HK-2 (cell line): ENCODE measurements around the gene SORCS1.

ENCODE experiments used
- DNase-seq: peaks from one replicate; pipeline ENCODE4 v3.0.0-alpha.2; 2018; ENCODE audit not compliant: unreplicated experiment

The SORCS1 gene

GRCh38 chr10:106992055-106992454 is 172.5 kb downstream of the SORCS1 start:
- no peak for DNase-seq

GRCh38 chr10:106991091-106991490 is 173.4 kb downstream of the SORCS1 start:
- DNase-seq = no peak

DNA sequence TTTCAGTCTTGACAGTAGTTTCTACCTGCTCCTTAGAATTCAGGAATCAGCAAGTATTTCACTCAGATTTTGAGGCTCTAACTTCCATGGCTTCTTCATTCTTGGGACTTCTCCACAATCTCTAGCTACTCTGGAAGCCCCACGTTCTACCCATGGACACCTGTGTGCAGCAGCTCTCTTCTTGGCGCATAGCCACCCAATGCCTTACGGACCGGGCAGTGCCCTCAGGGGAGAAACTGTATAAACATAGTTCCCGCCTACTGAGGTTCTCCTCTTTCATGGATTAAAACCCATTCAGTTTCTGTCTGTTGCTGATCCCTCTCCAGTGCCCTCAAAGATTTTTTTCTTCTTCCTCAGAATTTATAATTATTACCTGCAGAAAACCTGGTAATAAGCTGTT is 177.1 kb downstream of the SORCS1 start:
- no peak for DNase-seq

DNA sequence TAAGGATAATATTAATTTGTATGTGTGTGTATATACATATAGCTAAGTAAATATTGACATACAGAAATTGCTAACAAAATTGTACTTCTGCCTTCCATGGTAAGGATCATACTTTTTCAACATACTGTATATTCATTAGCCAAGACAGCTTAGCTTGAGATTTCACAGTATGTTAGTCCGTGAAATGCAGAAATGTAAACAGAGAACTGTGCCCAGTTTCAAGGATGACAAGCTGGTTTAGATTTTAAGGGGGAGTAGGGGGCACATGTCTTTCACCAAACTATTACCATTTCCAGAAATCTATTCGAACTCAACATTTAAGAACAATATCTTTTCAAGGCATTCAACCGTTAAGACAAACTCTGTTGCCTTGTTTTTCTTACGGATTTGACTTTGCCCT is 182.2 kb downstream of the SORCS1 start:
- no peak for DNase-seq

GRCh38 chr10:106981452-106982075 is 182.9 kb downstream of the SORCS1 start:
- no peak for DNase-seq

GRCh38 chr10:106980495-106981451 is 183.7 kb downstream of the SORCS1 start:
- DNase-seq = no peak

DNA sequence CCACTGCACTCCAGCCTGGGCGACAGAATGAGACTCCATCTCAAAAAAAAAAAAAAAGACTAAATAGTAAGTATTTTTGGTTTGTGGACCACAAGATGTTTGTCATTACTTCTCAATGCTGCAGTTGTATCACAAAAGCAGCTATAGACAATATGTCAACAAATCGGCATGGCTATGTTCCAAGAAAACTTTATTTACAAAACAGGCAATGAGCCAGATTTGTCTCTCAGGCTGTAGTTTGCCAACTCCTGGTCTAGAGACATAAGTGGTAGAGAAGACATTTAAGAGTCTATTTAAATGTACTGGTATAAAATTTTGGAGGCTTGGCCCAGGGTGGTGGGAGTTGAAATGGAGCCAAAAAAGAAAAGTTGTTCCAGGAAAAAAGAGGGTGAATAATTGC is 185.8 kb downstream of the SORCS1 start:
- DNase-seq = no peak

DNA sequence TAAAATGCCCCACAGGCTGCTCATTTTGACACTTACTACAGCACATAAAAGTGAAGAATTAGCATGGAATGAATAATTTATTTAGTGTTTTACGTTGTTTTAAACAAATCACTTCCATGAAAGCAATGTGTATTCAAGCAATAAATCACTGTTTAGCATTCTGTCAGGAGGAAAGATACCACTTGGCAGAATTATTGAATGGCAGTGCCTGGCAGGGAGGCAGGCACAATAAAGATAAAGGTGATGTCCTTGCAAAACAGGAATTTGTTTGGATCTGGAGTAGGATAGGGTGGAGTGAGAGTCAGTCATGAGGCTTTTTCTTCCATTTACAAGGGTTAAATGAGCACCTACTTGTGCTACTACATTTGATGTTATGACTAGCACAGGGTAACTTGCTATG is 190.8 kb downstream of the SORCS1 start:
- no peak for DNase-seq

DNA sequence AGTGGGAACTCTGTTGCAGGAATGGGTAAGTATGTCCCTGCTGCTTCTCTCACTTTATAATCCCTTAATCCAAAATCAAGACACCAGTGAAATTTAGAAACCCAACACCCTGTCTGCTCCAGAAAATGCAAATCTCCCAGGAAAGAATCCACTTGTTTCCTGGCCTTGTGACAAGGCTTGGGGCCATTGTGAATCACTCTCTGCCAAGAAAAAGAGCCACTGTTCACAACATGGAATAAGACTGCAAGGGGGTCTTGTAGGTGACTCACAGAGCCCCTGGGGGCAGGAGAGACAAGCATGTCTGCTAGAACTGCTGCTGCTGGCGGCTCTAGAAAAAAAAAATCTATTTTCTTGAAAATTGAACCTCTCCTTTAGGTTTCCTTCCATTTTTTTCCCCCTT is 191.2 kb downstream of the SORCS1 start:
- no peak for DNase-seq

- DNase-seq = no peak
Observed at GRCh38 chr10:106972381-106972780, 192.1 kb downstream of the SORCS1 start.

GRCh38 chr10:106971411-106971831 is 193.1 kb downstream of the SORCS1 start:
- no peak for DNase-seq

DNA sequence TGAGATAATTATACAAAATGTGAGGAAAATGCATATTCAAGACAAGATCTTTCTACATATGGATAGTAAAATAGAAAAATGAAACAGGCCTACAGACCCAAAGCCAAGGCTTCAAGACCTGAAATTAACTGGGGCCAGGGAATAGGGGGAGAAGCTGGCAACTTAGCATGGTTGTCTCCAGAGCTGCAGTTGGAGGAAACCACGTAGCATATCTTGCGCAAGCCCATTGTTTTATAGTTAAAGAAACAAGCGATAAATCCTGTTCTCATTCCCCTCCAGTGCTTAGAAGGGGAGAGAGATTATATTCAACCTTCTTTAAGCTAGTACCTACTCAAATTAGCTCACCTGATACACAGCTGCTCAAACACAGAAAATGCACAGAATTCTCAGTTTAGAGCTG is 197.1 kb downstream of the SORCS1 start:
- DNase-seq = no peak

DNA sequence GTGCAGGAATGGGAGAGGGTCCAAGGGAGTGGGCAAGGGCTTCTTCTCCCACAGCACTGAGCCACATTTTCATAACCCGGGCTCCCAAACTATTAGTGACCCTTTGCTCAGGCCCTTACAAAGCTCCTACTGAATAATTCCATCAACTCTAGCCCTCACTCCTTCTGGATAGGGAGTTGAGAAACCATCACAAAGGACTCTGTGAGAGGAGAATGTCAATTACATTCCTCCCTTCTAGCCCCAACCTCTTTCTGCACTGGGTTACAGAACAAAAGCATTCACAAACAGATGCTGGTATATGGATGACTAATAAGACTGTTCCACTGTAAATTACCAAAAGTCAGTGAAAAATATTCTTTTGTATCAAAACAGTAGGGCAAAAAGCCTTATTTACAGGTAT is 203.7 kb downstream of the SORCS1 start:
- DNase-seq = no peak

- DNase-seq = no peak
Observed at GRCh38 chr10:106959521-106959920, 205.0 kb downstream of the SORCS1 start.

DNA sequence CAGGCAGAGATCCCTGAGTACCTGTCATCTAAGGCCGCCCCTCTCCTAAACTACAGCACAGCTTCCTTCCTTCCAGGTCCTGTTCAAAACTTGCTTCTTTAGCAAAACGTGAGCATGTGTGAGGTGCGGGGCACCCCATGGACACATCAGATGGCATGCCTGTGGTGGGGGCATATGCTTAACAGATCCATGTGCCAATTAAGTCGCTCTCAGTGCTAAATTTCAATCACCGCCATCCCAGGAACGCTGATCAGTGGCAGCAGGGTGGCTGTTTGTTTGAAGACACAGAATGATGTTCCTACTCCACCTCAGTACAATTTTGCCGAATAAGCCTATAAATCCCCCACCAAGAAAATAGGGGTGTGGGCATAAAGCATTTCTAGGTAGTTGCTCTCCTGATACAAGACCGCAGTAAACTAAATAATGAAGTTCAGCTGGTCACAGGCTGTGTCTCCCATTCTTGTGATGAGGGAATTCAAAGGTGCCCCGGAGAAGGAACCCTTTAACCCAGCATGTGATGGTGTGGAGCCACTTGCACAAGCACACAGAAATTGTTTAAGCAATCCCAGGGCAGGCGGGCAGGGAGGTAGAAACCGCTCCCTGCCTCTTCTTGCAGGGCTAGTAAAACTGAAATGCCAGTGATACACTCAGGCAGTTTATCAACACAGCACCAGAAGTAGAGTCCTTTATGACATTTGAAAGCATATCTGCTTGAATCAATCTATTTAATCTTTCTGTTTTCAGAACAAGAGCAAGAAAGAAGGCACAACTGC is 205.7 kb downstream of the SORCS1 start:
- DNase-seq = no peak

DNA sequence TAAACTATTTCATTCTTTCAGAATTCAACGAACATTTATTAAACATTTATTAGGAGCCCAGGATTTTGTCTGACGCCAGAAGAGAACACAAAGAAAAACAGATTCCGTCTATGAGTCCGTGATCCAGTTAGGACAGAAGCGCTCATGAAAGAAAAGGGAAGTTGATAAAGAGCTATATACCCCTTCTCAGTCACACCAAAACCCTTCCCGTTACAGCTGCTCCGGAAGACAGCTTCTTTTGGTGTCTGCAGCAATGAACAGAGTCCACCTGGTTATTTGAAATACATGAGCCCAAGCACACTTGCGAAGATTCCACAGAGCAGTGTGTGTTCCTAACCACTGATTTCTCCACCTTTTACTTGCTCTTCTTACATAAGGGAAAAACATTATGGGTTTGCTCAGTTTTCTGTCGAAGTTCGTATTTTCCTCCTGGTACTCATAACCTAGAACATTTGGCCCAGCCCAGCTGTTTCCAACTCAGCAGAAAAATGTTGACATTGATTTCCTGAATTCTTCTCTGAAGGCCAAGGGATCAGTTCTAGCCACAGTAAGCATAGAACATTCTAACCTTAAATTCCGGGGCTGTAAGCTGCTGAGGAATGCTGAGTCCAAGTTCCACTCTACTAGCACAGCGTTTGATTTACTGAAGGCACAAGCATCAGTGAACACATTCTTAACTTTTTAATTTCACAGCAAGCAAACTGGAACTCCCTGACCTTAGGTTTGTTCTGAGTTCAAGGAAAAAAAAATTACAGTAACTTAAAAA is 206.5 kb downstream of the SORCS1 start:
- DNase-seq = no peak

DNA sequence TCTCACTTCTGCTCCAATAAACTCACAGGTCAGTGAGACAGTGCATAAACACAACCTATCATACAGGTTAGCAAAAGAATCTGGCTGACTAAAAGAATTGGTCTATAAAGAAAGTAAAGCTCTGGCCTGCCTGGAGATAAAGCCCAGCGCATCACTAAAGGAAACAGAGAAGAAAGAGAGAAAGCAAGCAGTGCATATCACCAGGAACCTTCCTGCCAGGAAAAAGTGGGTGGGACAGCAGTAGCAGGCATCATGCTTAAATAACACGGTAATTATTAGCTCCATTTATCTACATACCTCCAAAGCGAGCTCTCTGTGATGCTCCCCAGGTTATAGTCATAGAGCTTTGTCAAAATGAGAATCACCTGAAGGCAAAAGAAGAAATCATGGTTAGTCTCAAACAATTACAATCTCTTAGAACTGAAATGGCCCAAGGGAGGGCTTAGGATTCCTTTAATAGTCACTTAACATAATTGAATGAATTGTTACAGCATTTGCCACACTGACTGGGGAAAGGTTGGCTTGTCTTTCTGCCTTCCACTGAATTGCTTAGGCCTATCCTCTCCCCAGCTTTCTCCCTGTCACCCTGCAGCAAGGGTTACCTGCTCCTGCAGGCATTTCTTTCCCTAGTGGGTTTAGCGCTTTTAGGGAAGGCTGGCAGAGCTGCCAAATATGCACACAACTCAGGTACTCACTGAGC is 208.1 kb downstream of the SORCS1 start:
- DNase-seq = no peak

DNA sequence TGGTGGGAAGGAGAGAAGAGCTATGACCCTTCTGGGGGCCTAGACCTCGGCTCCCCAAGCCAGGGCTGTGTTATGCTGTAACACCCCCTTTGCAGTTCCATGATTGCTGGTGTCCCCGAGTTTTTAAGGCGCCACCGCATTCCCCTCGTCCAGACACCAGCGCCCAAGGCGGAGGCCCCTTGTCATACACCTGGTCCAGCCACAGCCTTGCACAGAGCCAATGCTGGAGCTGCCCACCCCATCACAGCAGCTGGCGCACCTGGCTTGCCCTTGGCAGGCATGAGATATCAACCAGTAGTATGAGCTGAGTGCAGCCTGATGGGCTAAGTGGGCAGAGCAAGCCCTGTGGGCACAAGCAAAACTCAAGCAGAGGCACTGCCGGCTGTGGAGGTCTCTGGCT is 209.4 kb downstream of the SORCS1 start:
- no peak for DNase-seq

DNA sequence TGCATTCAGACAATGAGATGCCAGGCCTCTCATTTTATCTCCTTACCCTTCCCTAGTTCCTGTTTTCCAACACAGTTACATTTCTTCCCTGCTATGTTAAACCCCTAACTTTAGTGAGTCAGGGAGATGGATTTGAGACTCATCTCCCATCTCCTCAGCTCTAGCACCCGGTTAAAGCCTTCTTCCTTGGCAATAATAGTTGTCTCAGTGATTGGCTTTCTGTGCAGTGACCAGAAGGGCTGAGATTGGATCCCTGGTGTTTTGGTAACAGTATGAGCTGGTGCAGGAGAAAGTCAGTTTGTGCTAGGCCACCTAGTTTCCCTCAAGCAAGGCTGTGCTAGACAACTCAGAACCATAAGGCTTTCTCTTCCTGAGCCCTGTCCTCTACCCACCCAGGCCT is 212.5 kb downstream of the SORCS1 start:
- no peak for DNase-seq

DNA sequence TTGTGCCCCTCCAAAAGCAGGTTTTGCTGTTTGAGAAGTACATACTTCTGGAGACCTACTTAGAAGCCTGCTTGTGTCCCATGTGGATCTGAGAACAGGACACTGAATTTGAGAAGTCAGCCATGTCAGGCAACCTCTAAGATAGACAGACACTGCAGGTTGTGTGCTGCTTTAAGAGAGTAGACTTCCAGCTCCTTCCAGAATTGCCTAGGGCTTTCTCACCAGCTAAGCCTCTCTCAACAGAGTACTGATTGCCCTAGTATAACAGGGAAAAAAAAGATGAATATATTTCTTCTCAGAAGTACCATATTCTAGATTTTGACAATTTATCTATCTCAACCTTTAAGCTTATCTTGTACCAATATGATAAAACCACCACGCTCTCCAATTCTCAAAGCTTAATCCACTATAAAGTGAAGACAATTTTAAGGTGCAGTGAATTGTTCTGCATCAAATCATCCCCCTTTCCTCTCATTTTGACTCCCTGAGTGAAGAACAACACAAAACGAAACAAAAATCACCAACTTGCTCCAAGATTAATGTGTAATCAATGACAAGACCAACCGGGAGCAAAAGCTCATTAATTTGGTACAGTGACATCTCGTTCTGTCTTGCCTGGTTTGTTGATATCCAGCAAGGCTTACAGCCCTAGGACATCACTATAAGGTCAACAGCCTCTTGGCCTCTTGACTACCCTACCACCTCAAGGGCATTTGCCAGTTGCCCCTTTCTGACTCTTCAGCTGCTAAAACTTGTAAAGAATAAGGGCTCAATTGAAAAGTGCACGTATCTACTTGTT is 214.6 kb downstream of the SORCS1 start:
- no peak for DNase-seq
